ENCODE results near the gene SAFB2.

- TF ChIP-seq, protein P1, sequence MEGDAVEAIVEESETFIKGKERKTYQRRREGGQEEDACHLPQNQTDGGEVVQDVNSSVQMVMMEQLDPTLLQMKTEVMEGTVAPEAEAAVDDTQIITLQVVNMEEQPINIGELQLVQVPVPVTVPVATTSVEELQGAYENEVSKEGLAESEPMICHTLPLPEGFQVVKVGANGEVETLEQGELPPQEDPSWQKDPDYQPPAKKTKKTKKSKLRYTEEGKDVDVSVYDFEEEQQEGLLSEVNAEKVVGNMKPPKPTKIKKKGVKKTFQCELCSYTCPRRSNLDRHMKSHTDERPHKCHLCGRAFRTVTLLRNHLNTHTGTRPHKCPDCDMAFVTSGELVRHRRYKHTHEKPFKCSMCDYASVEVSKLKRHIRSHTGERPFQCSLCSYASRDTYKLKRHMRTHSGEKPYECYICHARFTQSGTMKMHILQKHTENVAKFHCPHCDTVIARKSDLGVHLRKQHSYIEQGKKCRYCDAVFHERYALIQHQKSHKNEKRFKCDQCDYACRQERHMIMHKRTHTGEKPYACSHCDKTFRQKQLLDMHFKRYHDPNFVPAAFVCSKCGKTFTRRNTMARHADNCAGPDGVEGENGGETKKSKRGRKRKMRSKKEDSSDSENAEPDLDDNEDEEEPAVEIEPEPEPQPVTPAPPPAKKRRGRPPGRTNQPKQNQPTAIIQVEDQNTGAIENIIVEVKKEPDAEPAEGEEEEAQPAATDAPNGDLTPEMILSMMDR (conservative IDR thresholded peaks at IDR 0.05): no peak
- no peak for TF ChIP-seq ZFX (IDR thresholded peaks at IDR 0.05)
Observed at GRCh38 chr19:5617080-5617479, 5.5 kb downstream of the SAFB2 start.

Data from C4-2B (cell line).